HCT116 (cell line): ENCODE results near the gene PYDC2. TPM values are rescaled to one million over a fixed set of nuclear protein-coding genes. Genes with fewer than 3 reads are reported as not detected.
"Not testable (repeated sequence)": the region's sequence is repeated elsewhere in the genome, so short reads cannot be mapped to it uniquely, and the experiment has no call there.

ENCODE experiments used
- ATAC-seq: fragments of 200-7000 bp; cut with Tn5 transposase; 2 replicates; pipeline ENCODE4 v1.9.1; 2020; ENCODE audit warnings: mild to moderate bottlenecking, moderate library complexity
- BruUV-seq: library from RNA; stranded (reverse); fragments of 400-500 nt; replicated peaks from 2 replicates; lab custom pipeline; 2021; lab: Mats Ljungman, UMichigan
- CTCF ChIA-PET: fragments of 300-600 bp; sonication (Branson Sonifier 250); formaldehyde crosslinking; loops from one replicate; lab custom pipeline; 2021; ENCODE audit warnings: antibody characterized with exemption; lab: Charles Lee
- POLR2A ChIA-PET: fragments of 300-600, 350-600 bp; sonication (Branson Sonifier 250); formaldehyde crosslinking; loops from one replicate; lab custom pipeline; 2021; ENCODE audit warnings: antibody characterized with exemption; lab: Charles Lee
- RAD21 ChIA-PET, 2 experiments: fragments of 300-600 bp; sonication (Branson Sonifier 250); formaldehyde crosslinking; loops; one replicate each; lab custom pipeline; 2023; ENCODE audit warnings: low total read pairs in 2 of 2; ENCODE audit not compliant: uncharacterized antibody in 2 of 2, unreplicated experiment in 2 of 2, low non-redundant PET in 1 of 2; lab: Charles Lee
- DNase-seq: peaks from one replicate; pipeline ENCODE4 v3.0.0-alpha.2; 2010; ENCODE audit warnings: low read depth, low spot score
- H2AFZ ChIP-seq: fragments of 200-600 bp; shearing (Covaris generic), sonication (generic); 2 replicates; pipeline ENCODE4 v1.6.1; 2017; ENCODE audit warnings: low read depth, mixed run types, mixed read lengths, antibody characterized with exemption, low read length; ENCODE audit not compliant: poor library complexity, severe bottlenecking
- H3K27ac ChIP-seq: 2 replicates; pipeline ENCODE4 v1.5.1; 2012; ENCODE audit warnings: low read depth, low read length
- H3K27me3 ChIP-seq: fragments of 200-600 bp; sonication (generic); 2 replicates; pipeline ENCODE4 v1.6.1; 2016; ENCODE audit warnings: mixed run types, low read length, mixed read lengths; ENCODE audit not compliant: insufficient read depth
- H3K36me3 ChIP-seq, 2 experiments: fragments of 200-500 bp in 1 of 2; fragments of 200-600 bp in 1 of 2; sonication (Bioruptor generic) in 1 of 2; sonication (generic) in 1 of 2; 2 replicates each; pipeline versions ENCODE4 v1.5.1 to v1.6.1; 2014 to 2016; ENCODE audit warnings: low read length in 2 of 2, inconsistent platforms in 1 of 2, mixed read lengths in 1 of 2, mixed run types in 1 of 2; ENCODE audit not compliant: insufficient read depth in 2 of 2, control insufficient read depth in 1 of 2
- H3K4me1 ChIP-seq, 2 experiments: fragments of 200-600 bp in 1 of 2; sonication (generic) in 1 of 2; 2 replicates each; pipeline versions ENCODE4 v1.5.1 to v1.6.1; 2012 to 2017; ENCODE audit warnings: low read length in 2 of 2, inconsistent platforms in 1 of 2, mild to moderate bottlenecking in 1 of 2, mixed read lengths in 1 of 2, mixed run types in 1 of 2, moderate library complexity in 1 of 2; ENCODE audit not compliant: insufficient read depth in 2 of 2, control insufficient read depth in 1 of 2
- H3K4me2 ChIP-seq: fragments of 200-600 bp; sonication (generic); 2 replicates; pipeline ENCODE4 v1.6.1; 2017; ENCODE audit warnings: mixed run types, low read length, mixed read lengths
- H3K4me3 ChIP-seq, 2 experiments: fragments of 200-600 bp in 1 of 2; sonication (generic) in 1 of 2; replicated peaks in 1 of 2; 2 replicates each; pipeline ENCODE4 v1.5.1; 2011 to 2016; ENCODE audit warnings: low read length in 2 of 2, control low read depth in 1 of 2, low read depth in 1 of 2, mild to moderate bottlenecking in 1 of 2, mixed read lengths in 1 of 2, mixed run types in 1 of 2
- H3K79me2 ChIP-seq: fragments of 200-600 bp; sonication (generic); 2 replicates; pipeline ENCODE4 v1.6.1; 2017; ENCODE audit warnings: mild to moderate bottlenecking, mixed run types, low read length, moderate library complexity, mixed read lengths; ENCODE audit not compliant: insufficient read depth
- H3K9ac ChIP-seq: fragments of 200-600 bp; sonication (generic); 2 replicates; pipeline ENCODE4 v1.6.1; 2016; ENCODE audit warnings: low read length, mixed read lengths
- H3K9me2 ChIP-seq: fragments of 200-600 bp; sonication (generic), shearing (Covaris generic); 2 replicates; pipeline ENCODE4 v1.6.1; 2017; ENCODE audit warnings: mixed run types, mild to moderate bottlenecking, moderate library complexity; ENCODE audit not compliant: insufficient read depth
- H3K9me3 ChIP-seq, 2 experiments: fragments of 200-500 bp in 1 of 2; fragments of 200-600 bp in 1 of 2; sonication (Bioruptor generic) in 1 of 2; sonication (generic) in 1 of 2; 2 replicates each; pipeline ENCODE4 v1.6.1; 2014 to 2017; ENCODE audit warnings: low read length in 2 of 2, mixed read lengths in 2 of 2, inconsistent platforms in 1 of 2, low read depth in 1 of 2, mild to moderate bottlenecking in 1 of 2, mixed run types in 1 of 2, moderate library complexity in 1 of 2; ENCODE audit not compliant: control insufficient read depth in 1 of 2, insufficient read depth in 1 of 2
- H4K20me1 ChIP-seq: fragments of 200-600 bp; sonication (generic), shearing (Covaris generic); 2 replicates; pipeline ENCODE4 v1.6.1; 2017; ENCODE audit warnings: mixed run types, mild to moderate bottlenecking, moderate library complexity; ENCODE audit not compliant: insufficient read depth
- CBX3 ChIP-seq: IDR thresholded peaks from 2 replicates; pipeline ENCODE4 v1.6.1; 2012; ENCODE audit warnings: low read depth
- CEBPB ChIP-seq: IDR thresholded peaks from 2 replicates; pipeline ENCODE4 v1.6.1; 2012; ENCODE audit warnings: low read depth
- EGR1 ChIP-seq: IDR thresholded peaks from 2 replicates; pipeline ENCODE4 v1.6.1; 2012; ENCODE audit warnings: low read depth
- EZH2 ChIP-seq: fragments of 200-600 bp; sonication (generic); IDR thresholded peaks from 2 replicates; pipeline ENCODE4 v1.6.1; 2017; ENCODE audit warnings: antibody characterized with exemption, mixed run types
- EZH2phosphoT487 ChIP-seq: fragments of 200-600 bp; IDR thresholded peaks from 2 replicates; pipeline ENCODE4 v1.6.1; 2018; ENCODE audit warnings: antibody characterized with exemption, borderline replicate concordance
- FOSL1 ChIP-seq: IDR thresholded peaks from 2 replicates; pipeline ENCODE4 v1.6.1; 2012; ENCODE audit warnings: low read depth
- JUND ChIP-seq: IDR thresholded peaks from 2 replicates; pipeline ENCODE4 v1.6.1; 2012
- MAX ChIP-seq: IDR thresholded peaks from 2 replicates; pipeline ENCODE4 v1.6.1; 2012
- RAD21 ChIP-seq: IDR thresholded peaks from 2 replicates; pipeline ENCODE4 v1.6.1; 2012; ENCODE audit warnings: low read depth, mild to moderate bottlenecking
- SIN3A ChIP-seq: IDR thresholded peaks from 2 replicates; pipeline ENCODE4 v1.6.1; 2012; ENCODE audit warnings: low read depth
- SP1 ChIP-seq: IDR thresholded peaks from 2 replicates; pipeline ENCODE4 v1.6.1; 2012; ENCODE audit warnings: low read depth
- TCF7L2 ChIP-seq: IDR thresholded peaks from 2 replicates; pipeline ENCODE4 v1.7.0; 2011; ENCODE audit warnings: borderline replicate concordance, inconsistent platforms; ENCODE audit not compliant: insufficient read depth, insufficient read length; ENCODE audit errors: extremely low read depth
- ZFX ChIP-seq: fragments of 450-650 bp; IDR thresholded peaks from 2 replicates; pipeline ENCODE4 v1.6.1; 2017
- intact Hi-C: fragments of 100-400 bp; cut with micrococcal nuclease; formaldehyde crosslinking; loops from 2 replicates; pipeline ENCODE4 v1.10.0; 2022
- total RNA-seq: library from RNA; stranded (reverse); gene quantifications from one replicate; pipeline ENCODE4 v1.2.1, GENCODE V29; 2021; ENCODE audit not compliant: unreplicated experiment
- TF ChIP-seq, protein P1 (sequence below): IDR thresholded peaks from 2 replicates; pipeline ENCODE4 v1.6.1; 2012; ENCODE audit warnings: low read depth

PYDC2 gene
- total RNA-seq, 1 experiment from 2014 or later: not detected

DNA sequence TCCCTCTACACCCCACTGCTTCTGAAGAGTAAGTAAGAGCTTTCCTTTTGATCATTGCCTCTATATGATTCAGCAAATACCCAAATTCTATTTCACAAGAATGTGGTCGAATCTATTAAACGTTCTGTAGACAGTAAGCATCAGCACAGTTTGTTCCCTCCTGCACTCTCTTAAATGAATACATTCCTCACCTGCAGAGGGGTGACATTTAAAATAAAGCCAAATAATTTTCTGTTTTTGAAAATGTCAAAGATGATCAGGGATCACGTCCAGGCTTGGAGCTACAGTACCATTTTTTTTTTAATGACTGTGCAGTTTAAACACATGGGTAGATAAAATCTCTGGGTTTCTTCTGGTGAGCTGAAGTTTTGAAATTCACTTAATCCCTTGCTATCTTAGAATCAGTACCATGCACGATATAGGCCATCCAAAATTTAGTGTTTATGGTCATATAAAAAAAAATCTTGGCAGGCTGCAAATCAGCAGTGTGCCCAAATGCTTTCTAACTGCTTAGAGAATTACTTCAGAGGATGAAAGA lies 12.8 kb downstream of the PYDC2 start (continued):
- TF ChIP-seq, protein P1, sequence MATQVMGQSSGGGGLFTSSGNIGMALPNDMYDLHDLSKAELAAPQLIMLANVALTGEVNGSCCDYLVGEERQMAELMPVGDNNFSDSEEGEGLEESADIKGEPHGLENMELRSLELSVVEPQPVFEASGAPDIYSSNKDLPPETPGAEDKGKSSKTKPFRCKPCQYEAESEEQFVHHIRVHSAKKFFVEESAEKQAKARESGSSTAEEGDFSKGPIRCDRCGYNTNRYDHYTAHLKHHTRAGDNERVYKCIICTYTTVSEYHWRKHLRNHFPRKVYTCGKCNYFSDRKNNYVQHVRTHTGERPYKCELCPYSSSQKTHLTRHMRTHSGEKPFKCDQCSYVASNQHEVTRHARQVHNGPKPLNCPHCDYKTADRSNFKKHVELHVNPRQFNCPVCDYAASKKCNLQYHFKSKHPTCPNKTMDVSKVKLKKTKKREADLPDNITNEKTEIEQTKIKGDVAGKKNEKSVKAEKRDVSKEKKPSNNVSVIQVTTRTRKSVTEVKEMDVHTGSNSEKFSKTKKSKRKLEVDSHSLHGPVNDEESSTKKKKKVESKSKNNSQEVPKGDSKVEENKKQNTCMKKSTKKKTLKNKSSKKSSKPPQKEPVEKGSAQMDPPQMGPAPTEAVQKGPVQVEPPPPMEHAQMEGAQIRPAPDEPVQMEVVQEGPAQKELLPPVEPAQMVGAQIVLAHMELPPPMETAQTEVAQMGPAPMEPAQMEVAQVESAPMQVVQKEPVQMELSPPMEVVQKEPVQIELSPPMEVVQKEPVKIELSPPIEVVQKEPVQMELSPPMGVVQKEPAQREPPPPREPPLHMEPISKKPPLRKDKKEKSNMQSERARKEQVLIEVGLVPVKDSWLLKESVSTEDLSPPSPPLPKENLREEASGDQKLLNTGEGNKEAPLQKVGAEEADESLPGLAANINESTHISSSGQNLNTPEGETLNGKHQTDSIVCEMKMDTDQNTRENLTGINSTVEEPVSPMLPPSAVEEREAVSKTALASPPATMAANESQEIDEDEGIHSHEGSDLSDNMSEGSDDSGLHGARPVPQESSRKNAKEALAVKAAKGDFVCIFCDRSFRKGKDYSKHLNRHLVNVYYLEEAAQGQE: no peak
- TF ChIP-seq FOSL1 (no peak), EZH2 (no peak), TCF7L2 (no peak), CEBPB (no peak), EZH2phosphoT487 (no peak), CBX3 (no peak), EGR1 (no peak), SIN3A (no peak)

DNA sequence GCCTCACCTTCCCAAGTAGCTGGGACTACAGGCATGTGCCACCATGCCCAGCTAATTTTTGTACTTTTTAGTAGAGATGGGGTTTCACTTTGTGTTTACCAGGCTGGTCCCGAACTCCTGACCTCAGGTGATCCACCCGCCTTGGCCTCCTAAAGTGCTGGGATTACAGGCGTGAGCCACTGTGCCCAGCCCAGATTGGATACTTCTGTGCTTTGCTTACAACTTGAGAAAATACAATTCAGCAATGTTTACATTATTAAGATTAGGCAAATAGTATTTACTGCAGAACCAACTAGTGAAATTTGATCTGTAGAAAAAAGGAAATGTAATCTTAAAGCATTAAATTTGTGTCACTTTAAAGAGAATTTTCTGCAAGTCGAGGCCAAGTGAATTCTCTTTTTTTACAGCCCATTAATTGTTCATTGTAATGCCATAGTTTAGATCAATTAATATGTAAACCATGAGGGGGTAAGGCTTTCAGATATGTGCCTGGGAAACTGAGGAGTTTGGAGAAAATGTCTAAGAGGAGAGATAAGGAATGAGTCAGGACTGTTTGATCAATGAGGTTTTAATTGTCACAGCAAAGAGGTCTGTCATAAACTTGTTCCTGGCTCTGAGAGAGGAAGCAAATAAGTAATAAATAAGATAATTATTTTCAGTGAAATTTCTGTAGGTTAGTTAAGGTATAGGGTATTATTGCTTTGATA lies 15.3 kb downstream of the PYDC2 start:
- no peak overlapping the region for H2AFZ ChIP-seq
- H3K4me3 ChIP-seq: no peak overlapping the region
- H3K4me2 ChIP-seq: peak overlapping the region; percentile 41; the same call in 1 of the 2 replicates
- ChIA-PET RAD21 (no interaction called here), CTCF (no interaction called here), POLR2A (no interaction called here)
- BruUV-seq: no TSS peak
- no peaks in the 10 kb centered on the region for H3K9me3 ChIP-seq
- TF ChIP-seq RAD21: no peak
- no peak for TF ChIP-seq MAX
- peak; percentile 72 for TF ChIP-seq FOSL1
- TF ChIP-seq JUND: peak; percentile 55
- peak; percentile 20; the same call in 1 of the 2 replicates for TF ChIP-seq SP1
- no peak for TF ChIP-seq CEBPB
- no peak for TF ChIP-seq ZFX
- peaks cover 4 to 10% of the 10 kb centered on the region in 2 experiments for H3K4me1 ChIP-seq
- no peaks in the 10 kb centered on the region for H4K20me1 ChIP-seq
- ATAC-seq: peak; percentile 50
- H3K79me2 ChIP-seq: no peaks in the 10 kb centered on the region
- H3K36me3 ChIP-seq: no peaks in the 10 kb centered on the region
- no peak overlapping the region for H3K9ac ChIP-seq
- no peaks in the 10 kb centered on the region for H3K27me3 ChIP-seq
- H3K27ac ChIP-seq: no peak overlapping the region
- no peaks in the 10 kb centered on the region for H3K9me2 ChIP-seq
- peak; percentile 18 for DNase-seq
- intact Hi-C loops: no loop called here

- BruUV-seq, RAD21 ChIA-PET, H3K4me1 ChIP-seq, H3K4me3 ChIP-seq, intact Hi-C loops, H3K79me2 ChIP-seq, H4K20me1 ChIP-seq, H3K27ac ChIP-seq, H3K9me2 ChIP-seq, H3K9me3 ChIP-seq, DNase-seq, H2AFZ ChIP-seq, H3K4me2 ChIP-seq, ATAC-seq, H3K27me3 ChIP-seq, POLR2A ChIA-PET, CTCF ChIA-PET, H3K36me3 ChIP-seq, H3K9ac ChIP-seq: not testable (repeated sequence)
These were observed 23.0 kb downstream of the PYDC2 start for GRCh38 chr3:191483994-191484393.
